Prostate gland (tissue), 2 donors: ENCODE data around the gene CDC42BPB. TPM values are rescaled to one million over a fixed set of nuclear protein-coding genes. Genes with fewer than 3 reads are reported as not detected.
A peak's percentile ranks its signal among the peaks of the same experiment; 100 is the strongest.
"Not testable (repeated sequence)": the region's sequence is repeated elsewhere in the genome, so short reads cannot be mapped to it uniquely, and the experiment has no call there.

Experiments used
- DNase-seq: peaks from one replicate; pipeline ENCODE4 v3.0.0-alpha.2; 2019; ENCODE audit warnings: low spot score
- H3K27ac ChIP-seq, 2 donors: fragments of 200-600 bp; sonication (generic); 2 replicates each; pipeline ENCODE4 v1.5.1; 2017 to 2019
- H3K27me3 ChIP-seq: fragments of 200-600 bp; sonication (generic); replicated peaks from 2 replicates; pipeline ENCODE4 v1.5.1; 2019; ENCODE audit not compliant: insufficient read depth
- H3K36me3 ChIP-seq, 2 donors: fragments of 200-600 bp; sonication (generic); 1 replicate in 1 of 2; 2 replicates in 1 of 2; pipeline versions ENCODE4 v1.5.1 to v1.8.1; 2017 to 2019
- H3K4me1 ChIP-seq: fragments of 200-600 bp; sonication (generic); replicated peaks from 2 replicates; pipeline ENCODE4 v1.5.1; 2019
- H3K4me3 ChIP-seq, 2 donors: fragments of 200-600 bp; sonication (generic); 2 replicates each; pipeline ENCODE4 v1.5.1; 2017 to 2019
- H3K9me3 ChIP-seq: fragments of 200-600 bp; sonication (generic); 2 replicates; pipeline ENCODE4 v1.5.1; 2017
- POLR2A ChIP-seq: fragments of 450-650 bp; IDR thresholded peaks from one replicate; pipeline ENCODE4 v1.6.1; 2016; ENCODE audit warnings: antibody characterized with exemption, mild to moderate bottlenecking
- POLR2AphosphoS5 ChIP-seq: sonication (generic); formaldehyde crosslinking; IDR thresholded peaks from one replicate; pipeline ENCODE4 v1.6.1; 2017; ENCODE audit warnings: antibody characterized with exemption
- WGBS: methylation state at CpG from one replicate; pipeline ENCODE4 v1.1.5; 2018; 5-methylcytosine and 5-hydroxymethylcytosine counted together
- intact Hi-C: fragments of 100-400 bp; cut with DNase I; formaldehyde crosslinking; loops from one replicate; pipeline ENCODE4 v1.14.2; 2022
- total RNA-seq, 2 donors: library from RNA; depleted of rRNA; stranded (reverse); fragments of >200 nt; gene quantifications; one replicate each; pipeline ENCODE4 v1.1.0, GENCODE V29; 2016
- TF ChIP-seq, protein P1 (sequence below), 4 experiments: fragments of 200-600 bp in 2 of 4; fragments of 450-650 bp in 2 of 4; sonication (generic) in 2 of 4; IDR thresholded peaks; 1 replicate in 3 of 4; 2 replicates in 1 of 4; pipeline ENCODE4 v1.5.1; 2016 to 2019; ENCODE audit warnings: antibody characterized with exemption in 4 of 4, mild to moderate bottlenecking in 2 of 4, moderate library complexity in 2 of 4

CDC42BPB gene
- total RNA-seq, 2 donors from 2014 or later = 78.9 to 172 TPM

DNA sequence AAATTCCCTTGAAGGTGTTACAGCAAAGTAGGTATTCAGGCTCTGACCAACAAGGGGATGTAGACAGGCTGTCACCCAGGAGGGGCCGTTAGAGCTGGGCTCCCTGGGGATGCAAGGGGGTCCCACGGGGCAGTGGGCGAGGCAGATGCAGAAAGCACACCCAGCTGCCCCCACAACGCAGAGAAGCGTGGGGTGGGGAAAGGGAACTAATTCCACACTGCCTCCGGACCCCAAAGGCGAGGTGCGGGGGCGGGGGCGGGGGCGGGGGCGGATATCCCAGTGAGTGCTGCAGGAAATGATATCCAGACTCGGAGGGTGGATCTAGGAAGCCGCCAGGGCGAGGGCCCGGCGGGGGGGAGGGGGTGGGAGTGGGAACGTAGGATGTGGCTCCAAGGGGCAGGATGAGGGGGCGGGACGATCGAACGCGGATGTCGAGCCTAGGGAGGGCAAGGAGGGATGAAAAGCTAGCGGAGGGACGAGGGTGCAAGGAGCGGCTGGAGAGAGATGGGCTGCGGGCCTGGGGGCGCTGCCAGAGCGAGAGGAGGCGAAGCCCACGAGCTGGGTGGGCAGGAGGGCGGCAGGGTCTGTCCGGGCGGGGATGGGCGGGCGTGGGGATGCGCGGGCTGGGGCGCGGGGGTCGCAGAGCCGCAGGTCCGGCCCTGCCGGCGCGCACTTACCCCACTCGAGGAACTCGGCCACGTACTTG lies 874 bp downstream of the CDC42BPB start:
- peak overlapping the region; percentile 85 to 95 for H3K4me3 ChIP-seq
- H3K36me3 ChIP-seq = no peaks in the 10 kb centered on the region
- intact Hi-C loops = no loop called here
- TF ChIP-seq POLR2A (no peak), POLR2AphosphoS5 (no peak)
- TF ChIP-seq, protein P1, sequence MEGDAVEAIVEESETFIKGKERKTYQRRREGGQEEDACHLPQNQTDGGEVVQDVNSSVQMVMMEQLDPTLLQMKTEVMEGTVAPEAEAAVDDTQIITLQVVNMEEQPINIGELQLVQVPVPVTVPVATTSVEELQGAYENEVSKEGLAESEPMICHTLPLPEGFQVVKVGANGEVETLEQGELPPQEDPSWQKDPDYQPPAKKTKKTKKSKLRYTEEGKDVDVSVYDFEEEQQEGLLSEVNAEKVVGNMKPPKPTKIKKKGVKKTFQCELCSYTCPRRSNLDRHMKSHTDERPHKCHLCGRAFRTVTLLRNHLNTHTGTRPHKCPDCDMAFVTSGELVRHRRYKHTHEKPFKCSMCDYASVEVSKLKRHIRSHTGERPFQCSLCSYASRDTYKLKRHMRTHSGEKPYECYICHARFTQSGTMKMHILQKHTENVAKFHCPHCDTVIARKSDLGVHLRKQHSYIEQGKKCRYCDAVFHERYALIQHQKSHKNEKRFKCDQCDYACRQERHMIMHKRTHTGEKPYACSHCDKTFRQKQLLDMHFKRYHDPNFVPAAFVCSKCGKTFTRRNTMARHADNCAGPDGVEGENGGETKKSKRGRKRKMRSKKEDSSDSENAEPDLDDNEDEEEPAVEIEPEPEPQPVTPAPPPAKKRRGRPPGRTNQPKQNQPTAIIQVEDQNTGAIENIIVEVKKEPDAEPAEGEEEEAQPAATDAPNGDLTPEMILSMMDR (IDR thresholded peaks at IDR 0.05) = no peak
- H3K27me3 ChIP-seq = no peaks in the 10 kb centered on the region
- H3K4me1 ChIP-seq = peaks cover 12% of the 10 kb centered on the region
- no peaks in the 10 kb centered on the region for H3K9me3 ChIP-seq
- no peak for DNase-seq
- H3K27ac ChIP-seq = peak overlapping the region; percentile 80 to 85
- WGBS = 3% methylated on average over 44 of the region's 50 CpGs

DNA sequence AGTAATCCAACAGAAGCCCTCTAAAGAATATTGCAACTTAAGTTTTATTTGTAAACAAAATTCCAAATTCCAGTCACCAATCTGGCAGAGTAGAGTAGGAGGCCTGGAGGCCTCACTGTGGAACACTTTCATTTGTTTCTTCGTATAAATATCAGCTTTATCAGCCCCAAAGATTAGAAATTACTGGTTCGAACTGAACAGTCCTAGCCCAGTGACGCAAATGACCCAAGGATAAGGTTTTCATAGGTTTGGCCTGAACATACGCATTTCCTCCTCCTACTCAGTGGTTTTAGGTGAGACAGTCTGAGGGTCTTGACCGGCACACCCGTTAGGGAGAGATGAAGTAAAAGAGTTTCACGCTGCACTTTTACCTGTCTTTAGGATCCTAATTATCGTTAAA lies 1.7 kb downstream of the CDC42BPB start:
- no peaks in the 10 kb centered on the region for H3K36me3 ChIP-seq
- no peaks in the 10 kb centered on the region for H3K27me3 ChIP-seq
- no peak for DNase-seq
- TF ChIP-seq POLR2AphosphoS5 (no peak), POLR2A (no peak)
- TF ChIP-seq, protein P1 (IDR thresholded peaks at IDR 0.05) = no peak
- WGBS = 66% methylated on average over 8 of the region's 8 CpGs
- peak overlapping the region in 1 of 2 donors; percentile 95 for H3K4me3 ChIP-seq
- peaks cover 15% of the 10 kb centered on the region for H3K4me1 ChIP-seq
- no peaks in the 10 kb centered on the region for H3K9me3 ChIP-seq
- intact Hi-C loops = no loop called here
- peak overlapping the region in 1 of 2 donors; percentile 85 for H3K27ac ChIP-seq

DNA sequence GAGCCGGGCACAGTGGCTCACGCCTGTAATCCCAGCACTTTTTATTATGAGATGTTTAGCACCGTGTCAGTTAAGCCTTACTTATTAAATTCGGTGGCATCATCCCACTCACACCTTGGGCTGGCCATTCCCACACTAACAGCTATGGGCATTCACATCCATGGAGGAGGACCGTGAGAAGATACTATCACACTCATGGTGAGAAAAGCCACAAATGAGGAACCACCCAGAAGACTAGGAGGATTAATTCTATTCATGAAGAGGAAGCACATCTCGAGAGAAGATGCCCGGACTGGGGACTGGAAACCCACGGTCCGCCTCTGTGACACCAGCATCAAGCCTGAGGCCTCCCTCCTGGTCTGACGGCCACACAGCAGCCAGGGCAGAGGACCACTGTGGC lies 4.9 kb downstream of the CDC42BPB start:
- intact Hi-C loops = no loop called here
- DNase-seq = no peak
- WGBS = 88% methylated on average over 10 of the region's 10 CpGs
- Histone ChIP-seq H3K4me3 (no peak overlapping the region), H3K27ac (no peak overlapping the region), H3K9me3 (no peaks in the 10 kb centered on the region), H3K36me3 (no peaks in the 10 kb centered on the region), H3K4me1 (peaks cover 4% of the 10 kb centered on the region), H3K27me3 (no peaks in the 10 kb centered on the region)
- TF ChIP-seq, protein P1 (IDR thresholded peaks at IDR 0.05) = no peak
- TF ChIP-seq POLR2AphosphoS5 (no peak), POLR2A (no peak)

DNA sequence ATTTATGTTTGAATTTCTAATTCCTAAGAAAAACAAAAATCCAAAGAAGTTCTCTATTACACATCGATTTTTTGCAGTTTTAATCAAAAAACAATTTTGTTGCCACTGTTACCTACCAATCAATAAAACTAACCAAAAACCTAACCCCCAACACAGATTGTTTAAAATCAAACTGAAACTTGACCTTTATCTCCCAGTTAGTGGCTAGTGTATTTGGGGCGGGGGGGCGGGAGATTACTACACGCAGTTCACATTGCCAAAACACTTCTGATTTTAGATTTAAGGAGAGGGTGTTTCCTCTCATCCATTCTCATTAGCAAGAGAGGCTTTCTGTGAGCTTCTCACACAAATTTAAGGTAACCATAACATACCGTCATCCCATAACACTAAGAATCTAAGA lies 6.4 kb downstream of the CDC42BPB start:
- intact Hi-C loops = no loop called here
- H3K27ac ChIP-seq = no peak overlapping the region
- TF ChIP-seq POLR2A (no peak), POLR2AphosphoS5 (no peak)
- TF ChIP-seq, protein P1 (IDR thresholded peaks at IDR 0.05) = no peak
- no peaks in the 10 kb centered on the region for H3K36me3 ChIP-seq
- 82% methylated on average over 5 of the region's 5 CpGs for WGBS
- H3K4me3 ChIP-seq = no peak overlapping the region
- H3K9me3 ChIP-seq = no peaks in the 10 kb centered on the region
- peaks cover 4% of the 10 kb centered on the region for H3K4me1 ChIP-seq
- DNase-seq = no peak
- no peaks in the 10 kb centered on the region for H3K27me3 ChIP-seq

DNA sequence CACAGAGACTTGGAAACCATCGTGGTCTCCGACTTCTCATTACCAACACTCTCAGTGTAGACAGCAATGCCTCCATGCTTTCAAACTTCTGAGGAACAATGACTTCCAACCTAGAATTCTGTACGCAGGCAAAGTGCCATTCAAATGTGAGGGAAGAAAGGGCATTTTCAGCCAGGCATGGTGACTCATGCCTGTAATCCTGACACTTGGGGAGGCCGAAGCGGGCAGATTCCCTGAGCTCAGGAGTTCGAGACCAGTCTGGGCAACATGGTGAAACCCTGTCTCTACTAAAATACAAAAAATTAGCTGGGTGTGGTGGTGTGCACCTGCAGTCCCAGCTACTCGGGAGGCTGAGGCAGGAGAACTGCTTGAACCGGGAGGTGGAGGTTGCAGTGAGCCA lies 9.9 kb downstream of the CDC42BPB start:
- DNase-seq, H3K4me1 ChIP-seq, H3K27ac ChIP-seq, intact Hi-C loops, H3K36me3 ChIP-seq, H3K4me3 ChIP-seq, H3K9me3 ChIP-seq, H3K27me3 ChIP-seq: not testable (repeated sequence)
- WGBS = 97% methylated on average over 8 of the region's 8 CpGs
